ENCODE measurements around the gene ATXN1L.
"Not testable (repeated sequence)": the region's sequence is repeated elsewhere in the genome, so short reads cannot be mapped to it uniquely, and the experiment has no call there.

Gene ATXN1L

GRCh38 chr16:71852561-71852960 lies 6.8 kb downstream of the ATXN1L start:
- DNase-seq, result no peak

- DNase-seq, result peak; percentile 33
Measured at GRCh38 chr16:71853413-71853812, 7.6 kb downstream of the ATXN1L start.

GRCh38 chr16:71854369-71854948 lies 8.7 kb downstream of the ATXN1L start:
- DNase-seq, result no peak

- peak; percentile 34 for DNase-seq
Measured at GRCh38 chr16:71855937-71856662, 10.3 kb downstream of the ATXN1L start.

- DNase-seq, result no peak
Measured at GRCh38 chr16:71859762-71860521, 14.2 kb downstream of the ATXN1L start.

- no peak for DNase-seq
Measured at GRCh38 chr16:71863995-71864394, 18.2 kb downstream of the ATXN1L start.

GRCh38 chr16:71865173-71865863 lies 19.5 kb downstream of the ATXN1L start:
- no peak for DNase-seq

- DNase-seq, result not testable (repeated sequence)
Measured at GRCh38 chr16:71867175-71867574, 21.4 kb downstream of the ATXN1L start.

- DNase-seq, result no peak
Measured at GRCh38 chr16:71867939-71868338, 22.2 kb downstream of the ATXN1L start.

- DNase-seq, result no peak
Measured at GRCh38 chr16:71869089-71869488, 23.3 kb downstream of the ATXN1L start.

- no peak for DNase-seq
Measured at GRCh38 chr16:71870818-71871217, 25.0 kb downstream of the ATXN1L start.

GRCh38 chr16:71873199-71873598 lies 27.4 kb downstream of the ATXN1L start:
- no peak for DNase-seq

GRCh38 chr16:71878911-71879310 lies 33.1 kb downstream of the ATXN1L start:
- no peak for DNase-seq

GRCh38 chr16:71880176-71880575 lies 34.4 kb downstream of the ATXN1L start:
- DNase-seq, result no peak

GRCh38 chr16:71882505-71883167 lies 36.9 kb downstream of the ATXN1L start:
- peak; percentile 80 for DNase-seq

GRCh38 chr16:71883168-71883848 lies 37.5 kb downstream of the ATXN1L start:
- peak; percentile 73 for DNase-seq

GRCh38 chr16:71883849-71884638 lies 38.3 kb downstream of the ATXN1L start, which contains the start of gene ZNF821:
ZNF821 (minus strand) TSS chr16:71884182; CDS start chr16:71879946, 4,236 bp downstream.
- DNase-seq, result peak; percentile 81

GRCh38 chr16:71885261-71885650 lies 39.5 kb downstream of the ATXN1L start:
- no peak for DNase-seq

- no peak for DNase-seq
Measured at GRCh38 chr16:71889147-71889546, 43.4 kb downstream of the ATXN1L start.

GRCh38 chr16:71893888-71894228 lies 48.1 kb downstream of the ATXN1L start:
- no peak for DNase-seq

- DNase-seq, result peak; percentile 53
Measured at GRCh38 chr16:71894229-71894920, 48.6 kb downstream of the ATXN1L start.
